Liver (tissue), 3 donors: ENCODE data around the gene TRIM73.
"Not testable (repeated sequence)": the region's sequence is repeated elsewhere in the genome, so short reads cannot be mapped to it uniquely, and the experiment has no call there.

Experiments
- CTCF ChIP-seq: fragments of 150-350 bp; IDR thresholded peaks from 2 replicates; pipeline ENCODE4 v1.5.1; 2017; ENCODE audit warnings: improper control_type of control experiment, low read depth, low read length; ENCODE audit not compliant: missing input control
- EGR1 ChIP-seq, 2 donors: IDR thresholded peaks; 2 replicates each; pipeline ENCODE4 v1.6.1; 2016 to 2018; ENCODE audit warnings: antibody characterized with exemption in 2 of 2, low read depth in 2 of 2
- GABPA ChIP-seq, 2 donors: IDR thresholded peaks in 1 of 2; conservative IDR thresholded peaks in 1 of 2; 2 replicates each; pipeline ENCODE4 v1.6.1; 2016; ENCODE audit warnings: antibody characterized with exemption in 2 of 2, mild to moderate bottlenecking in 1 of 2, moderate library complexity in 1 of 2
- HNF4A ChIP-seq, 2 donors: conservative IDR thresholded peaks; 2 replicates each; pipeline ENCODE4 v1.6.1; 2016; ENCODE audit warnings: antibody characterized with exemption in 2 of 2, mild to moderate bottlenecking in 2 of 2
- HNF4G ChIP-seq: IDR thresholded peaks from 2 replicates; pipeline ENCODE4 v1.6.1; 2016; ENCODE audit warnings: antibody characterized with exemption
- JUND ChIP-seq, 2 donors: IDR thresholded peaks; 2 replicates each; pipeline ENCODE4 v1.6.1; 2016; ENCODE audit warnings: antibody characterized with exemption in 2 of 2
- MAX ChIP-seq: IDR thresholded peaks from 2 replicates; pipeline ENCODE4 v1.6.1; 2016; ENCODE audit warnings: antibody characterized with exemption
- RAD21 ChIP-seq, 2 donors: IDR thresholded peaks; 2 replicates each; pipeline ENCODE4 v1.6.1; 2016; ENCODE audit warnings: antibody characterized with exemption in 2 of 2, mild to moderate bottlenecking in 2 of 2
- REST ChIP-seq: IDR thresholded peaks from 2 replicates; pipeline ENCODE4 v1.6.1; 2016; ENCODE audit warnings: antibody characterized with exemption, mild to moderate bottlenecking
- RXRA ChIP-seq, 2 donors: IDR thresholded peaks; 2 replicates each; pipeline ENCODE4 v1.6.1; 2017 to 2018; ENCODE audit warnings: antibody characterized with exemption in 2 of 2, mild to moderate bottlenecking in 1 of 2
- SP1 ChIP-seq: IDR thresholded peaks from 2 replicates; pipeline ENCODE4 v1.6.1; 2018; ENCODE audit warnings: antibody characterized with exemption, mild to moderate bottlenecking
- TAF1 ChIP-seq: conservative IDR thresholded peaks from 2 replicates; pipeline ENCODE4 v1.6.1; 2016; ENCODE audit warnings: antibody characterized with exemption, mild to moderate bottlenecking
- YY1 ChIP-seq: IDR thresholded peaks from 2 replicates; pipeline ENCODE4 v1.6.1; 2016; ENCODE audit warnings: antibody characterized with exemption, mild to moderate bottlenecking
- TF ChIP-seq, protein P1 (sequence below): IDR thresholded peaks from 2 replicates; pipeline ENCODE4 v1.6.1; 2016; ENCODE audit warnings: antibody characterized with exemption
- donor health status: healthy.
- donor health status: healthy.

DNA sequence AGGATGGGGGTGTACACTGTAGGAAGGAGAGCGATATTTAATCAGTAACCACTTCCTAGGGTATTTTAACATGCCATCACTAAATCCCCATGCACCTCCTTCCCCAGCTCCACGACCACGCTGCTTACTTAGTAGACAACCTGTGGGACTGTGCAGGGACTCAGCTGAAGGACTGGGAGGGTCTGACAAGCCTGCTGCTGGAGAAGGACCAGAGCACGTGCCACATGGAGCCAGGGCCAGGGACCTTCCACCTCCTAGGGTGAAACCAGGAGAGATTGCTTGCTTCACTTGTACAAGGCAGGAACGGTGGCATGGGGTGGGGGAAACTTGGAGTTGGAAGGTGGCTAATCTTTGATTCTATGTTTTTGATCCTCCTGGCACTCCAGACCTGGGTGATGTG lies 28.8 kb upstream of the TRIM73 start:
- not testable (repeated sequence) for TF ChIP-seq REST; CTCF; GABPA (IDR thresholded peaks at IDR 0.05 in 1 of 2, conservative IDR thresholded peaks at IDR 0.05 in 1 of 2); TAF1; MAX; EGR1 (IDR thresholded peaks at IDR 0.05; ENCODE audit: low read depth in 2 of 2); RXRA (IDR thresholded peaks at IDR 0.05); HNF4G; JUND (IDR thresholded peaks at IDR 0.05); SP1; RAD21 (IDR thresholded peaks at IDR 0.05); YY1; HNF4A (conservative IDR thresholded peaks at IDR 0.05)
- TF ChIP-seq, protein P1, sequence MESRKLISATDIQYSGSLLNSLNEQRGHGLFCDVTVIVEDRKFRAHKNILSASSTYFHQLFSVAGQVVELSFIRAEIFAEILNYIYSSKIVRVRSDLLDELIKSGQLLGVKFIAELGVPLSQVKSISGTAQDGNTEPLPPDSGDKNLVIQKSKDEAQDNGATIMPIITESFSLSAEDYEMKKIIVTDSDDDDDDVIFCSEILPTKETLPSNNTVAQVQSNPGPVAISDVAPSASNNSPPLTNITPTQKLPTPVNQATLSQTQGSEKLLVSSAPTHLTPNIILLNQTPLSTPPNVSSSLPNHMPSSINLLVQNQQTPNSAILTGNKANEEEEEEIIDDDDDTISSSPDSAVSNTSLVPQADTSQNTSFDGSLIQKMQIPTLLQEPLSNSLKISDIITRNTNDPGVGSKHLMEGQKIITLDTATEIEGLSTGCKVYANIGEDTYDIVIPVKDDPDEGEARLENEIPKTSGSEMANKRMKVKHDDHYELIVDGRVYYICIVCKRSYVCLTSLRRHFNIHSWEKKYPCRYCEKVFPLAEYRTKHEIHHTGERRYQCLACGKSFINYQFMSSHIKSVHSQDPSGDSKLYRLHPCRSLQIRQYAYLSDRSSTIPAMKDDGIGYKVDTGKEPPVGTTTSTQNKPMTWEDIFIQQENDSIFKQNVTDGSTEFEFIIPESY = not testable (repeated sequence)
